HL-60 (cell line): Measurements from ENCODE around the gene GPR153.

Source experiments
- DNase-seq, 2 experiments: peaks; one replicate each; pipeline ENCODE4 v3.0.0-alpha.2; 2010 to 2020; ENCODE audit warnings: low read depth in 1 of 2, low spot score in 1 of 2
- H3K27ac ChIP-seq: fragments of 250-450 bp; sonication (Bioruptor Pico); replicated peaks from 2 replicates; pipeline ENCODE4 v1.5.1; 2020; ENCODE audit warnings: mild to moderate bottlenecking, moderate library complexity
- H3K27me3 ChIP-seq: fragments of 250-450 bp; sonication (Bioruptor Pico); 2 replicates; pipeline ENCODE4 v1.5.1; 2021; ENCODE audit warnings: mild to moderate bottlenecking, moderate library complexity; ENCODE audit not compliant: insufficient read depth, poor library complexity, severe bottlenecking
- H3K4me3 ChIP-seq: replicated peaks from 2 replicates; pipeline ENCODE4 v1.5.1; 2011; ENCODE audit warnings: mild to moderate bottlenecking, control low read depth, low read length; ENCODE audit not compliant: insufficient read depth
- CTCF ChIP-seq: IDR thresholded peaks from one replicate; pipeline ENCODE4 v1.5.1; 2011; ENCODE audit warnings: low read length, control low read depth, inconsistent platforms; ENCODE audit not compliant: insufficient read depth
- GABPA ChIP-seq: IDR thresholded peaks from 2 replicates; pipeline ENCODE4 v1.6.1; 2012; ENCODE audit warnings: low read depth
- POLR2AphosphoS5 ChIP-seq: IDR thresholded peaks from 2 replicates; pipeline ENCODE4 v1.6.1; 2012; ENCODE audit warnings: low read depth
- REST ChIP-seq: IDR thresholded peaks from 2 replicates; pipeline ENCODE4 v1.6.1; 2012; ENCODE audit warnings: low read depth; ENCODE audit not compliant: insufficient replicate concordance
- SPI1 ChIP-seq: IDR thresholded peaks from 2 replicates; pipeline ENCODE4 v1.6.1; 2012; ENCODE audit warnings: low read depth, mild to moderate bottlenecking, borderline replicate concordance

The GPR153 gene

GRCh38 chr1:6262555-6263420 lies 1.9 kb upstream of the GPR153 start:
- Histone ChIP-seq H3K27ac (no peak overlapping the region), H3K27me3 (peaks cover 28% of the 10 kb centered on the region), H3K4me3 (no peak overlapping the region)
- no peak for TF ChIP-seq SPI1
- TF ChIP-seq CTCF, result no peak
- no peak for TF ChIP-seq GABPA
- TF ChIP-seq POLR2AphosphoS5, result no peak
- TF ChIP-seq REST, result no peak
- no peak for DNase-seq

- Histone ChIP-seq H3K4me3 (no peak overlapping the region), H3K27me3 (peaks cover 28% of the 10 kb centered on the region), H3K27ac (no peak overlapping the region)
- DNase-seq, result no peak
- no peak for TF ChIP-seq REST
- no peak for TF ChIP-seq GABPA
- no peak for TF ChIP-seq CTCF
- no peak for TF ChIP-seq POLR2AphosphoS5
- no peak for TF ChIP-seq SPI1
Observed at GRCh38 chr1:6261615-6261995, 707 bp upstream of the GPR153 start.

GRCh38 chr1:6260433-6260934 lies 414 bp downstream of the GPR153 start:
- no peak overlapping the region for H3K27ac ChIP-seq
- DNase-seq, result no peak
- H3K27me3 ChIP-seq, result peaks cover 28% of the 10 kb centered on the region
- peak overlapping the region; percentile 36 for H3K4me3 ChIP-seq
- no peak for TF ChIP-seq SPI1
- TF ChIP-seq GABPA, result no peak
- no peak for TF ChIP-seq POLR2AphosphoS5
- no peak for TF ChIP-seq CTCF
- TF ChIP-seq REST, result no peak
